Stimulated activated CD4-positive, alpha-beta T cell treated with anti-CD3 and anti-CD28 coated beads, Interleukin-15, amount 100 ng/mL, for 24 hours (primary cell): ENCODE measurements around the gene RGL2.
"Not testable (repeated sequence)": the region's sequence is repeated elsewhere in the genome, so short reads cannot be mapped to it uniquely, and the experiment has no call there.

ENCODE experiments used
- DNase-seq: peaks from one replicate; pipeline ENCODE4 v3.0.0-alpha.2; 2020

RGL2 gene

GRCh38 chr6:33273129-33273923 is 25.4 kb downstream of the RGL2 start:
- DNase-seq = no peak

- no peak for DNase-seq
Observed at GRCh38 chr6:33272275-33273128, 26.2 kb downstream of the RGL2 start.

- peak; percentile 91 for DNase-seq
Observed at GRCh38 chr6:33271468-33272274, 27.1 kb downstream of the RGL2 start, which contains the start of the genes RPS18 and VPS52. TSS of gene RPS18 (plus strand) at chr6:33272075. CDS start at chr6:33272120, 45 bp downstream. TSS of gene VPS52 (minus strand) at chr6:33271876. CDS start at chr6:33271675, 201 bp downstream.

GRCh38 chr6:33271117-33271467 is 27.6 kb downstream of the RGL2 start:
- DNase-seq = no peak

GRCh38 chr6:33264015-33264414 is 34.7 kb downstream of the RGL2 start:
- DNase-seq = no peak

GRCh38 chr6:33262490-33262889 is 36.3 kb downstream of the RGL2 start:
- not testable (repeated sequence) for DNase-seq

- no peak for DNase-seq
Observed at GRCh38 chr6:33259032-33259431, 39.7 kb downstream of the RGL2 start.

GRCh38 chr6:33254591-33254990 is 44.2 kb downstream of the RGL2 start:
- no peak for DNase-seq

GRCh38 chr6:33252759-33253158 is 46.0 kb downstream of the RGL2 start:
- DNase-seq = no peak

GRCh38 chr6:33251395-33252012 is 47.2 kb downstream of the RGL2 start:
- peak; percentile 18 for DNase-seq

- no peak for DNase-seq
Observed at GRCh38 chr6:33250731-33251130, 48.0 kb downstream of the RGL2 start.

GRCh38 chr6:33249732-33250630 is 48.8 kb downstream of the RGL2 start:
- peak; percentile 13 for DNase-seq

- peak; percentile 98 for DNase-seq
Observed at GRCh38 chr6:33248932-33249731, 49.6 kb downstream of the RGL2 start.

GRCh38 chr6:33248643-33248931 is 50.2 kb downstream of the RGL2 start:
- no peak for DNase-seq

GRCh38 chr6:33247977-33248642 is 50.6 kb downstream of the RGL2 start:
- peak; percentile 94 for DNase-seq

GRCh38 chr6:33243476-33243875 is 55.3 kb downstream of the RGL2 start:
- DNase-seq = no peak

- DNase-seq = no peak
Observed at GRCh38 chr6:33241968-33242367, 56.8 kb downstream of the RGL2 start.
